ENCODE results near the gene CORO7.
A peak's percentile ranks its signal among the peaks of the same experiment; 100 is the strongest.

GRCh38 chr16:4409081-4409932 lies 7.1 kb downstream of the CORO7 start:
- TF ChIP-seq CTCF (IDR thresholded peaks at IDR 0.05 in 8 of 11, conservative IDR thresholded peaks at IDR 0.05 in 3 of 11) (no peak), POLR2A (IDR thresholded peaks at IDR 0.05) (no peak), POLR2AphosphoS5 (IDR thresholded peaks at IDR 0.05) (peak in 1 of 3 donors; percentile 37)
